ENCODE measurements around the gene SCAF8. TPM values are rescaled to one million over a fixed set of nuclear protein-coding genes. Genes with fewer than 3 reads are reported as not detected.

The SCAF8 gene
- total RNA-seq, 1 donor from 2014 or later = 52.7 TPM

- Histone ChIP-seq H3K36me3 (ENCODE audit: control insufficient read depth in 3 of 3, insufficient read depth in 3 of 3, low read length in 3 of 3) (no peaks in the 10 kb centered on the region), H3K4me1 (ENCODE audit: control insufficient read depth in 3 of 3, insufficient read depth in 3 of 3, low read length in 3 of 3) (peaks cover 4 to 11% (median 9%) of the 10 kb centered on the region in 3 donors), H3K9ac (ENCODE audit: low read depth in 1 of 3, low read length in 3 of 3) (no peak overlapping the region), H3K27me3 (ENCODE audit: control insufficient read depth in 3 of 3, insufficient read depth in 3 of 3, low read length in 3 of 3) (no peaks in the 10 kb centered on the region), H3K27ac (ENCODE audit: low read depth, low read length) (no peak overlapping the region), H3K9me3 (ENCODE audit: control insufficient read depth in 3 of 3, low read length in 3 of 3) (no peaks in the 10 kb centered on the region), H3K4me3 (ENCODE audit: low read length in 3 of 3) (no peak overlapping the region)
Measured at GRCh38 chr6:154751011-154751800, 18.0 kb downstream of the SCAF8 start.

GRCh38 chr6:154752022-154752421 lies 18.8 kb downstream of the SCAF8 start:
- Histone ChIP-seq H3K27me3 (ENCODE audit: control insufficient read depth in 3 of 3, insufficient read depth in 3 of 3, low read length in 3 of 3) (no peaks in the 10 kb centered on the region), H3K9ac (ENCODE audit: low read depth in 1 of 3, low read length in 3 of 3) (no peak overlapping the region), H3K4me3 (ENCODE audit: low read length in 3 of 3) (no peak overlapping the region), H3K36me3 (ENCODE audit: control insufficient read depth in 3 of 3, insufficient read depth in 3 of 3, low read length in 3 of 3) (no peaks in the 10 kb centered on the region), H3K9me3 (ENCODE audit: control insufficient read depth in 3 of 3, low read length in 3 of 3) (no peaks in the 10 kb centered on the region), H3K27ac (ENCODE audit: low read depth, low read length) (no peak overlapping the region), H3K4me1 (ENCODE audit: control insufficient read depth in 3 of 3, insufficient read depth in 3 of 3, low read length in 3 of 3) (peaks cover 4 to 14% (median 12%) of the 10 kb centered on the region in 3 donors)

DNA sequence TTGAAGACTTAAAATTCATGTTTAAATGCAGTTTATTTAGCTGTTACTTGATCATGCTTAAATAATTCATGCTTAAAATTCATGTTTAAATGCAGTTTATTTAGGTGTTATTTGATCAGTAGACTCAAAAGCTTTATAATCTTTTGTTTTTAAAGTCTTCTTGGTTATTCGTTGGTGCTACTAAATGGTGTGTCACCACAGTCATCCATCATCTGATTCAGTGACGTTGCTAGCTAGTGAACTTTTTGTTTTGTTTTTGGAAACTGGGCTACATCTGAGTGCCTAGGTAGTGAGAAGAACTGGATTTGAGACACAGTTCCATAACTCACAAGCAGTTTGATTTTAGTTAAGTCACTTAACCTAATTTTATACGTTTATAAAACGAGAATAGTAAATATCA lies 20.9 kb downstream of the SCAF8 start:
- Histone ChIP-seq H3K27ac (ENCODE audit: low read depth, low read length) (no peak overlapping the region), H3K4me1 (ENCODE audit: control insufficient read depth in 3 of 3, insufficient read depth in 3 of 3, low read length in 3 of 3) (peaks cover 10 to 19% (median 17%) of the 10 kb centered on the region in 3 donors), H3K9me3 (ENCODE audit: control insufficient read depth in 3 of 3, low read length in 3 of 3) (no peaks in the 10 kb centered on the region), H3K9ac (ENCODE audit: low read depth in 1 of 3, low read length in 3 of 3) (no peak overlapping the region), H3K27me3 (ENCODE audit: control insufficient read depth in 3 of 3, insufficient read depth in 3 of 3, low read length in 3 of 3) (no peaks in the 10 kb centered on the region), H3K36me3 (ENCODE audit: control insufficient read depth in 3 of 3, insufficient read depth in 3 of 3, low read length in 3 of 3) (no peaks in the 10 kb centered on the region), H3K4me3 (ENCODE audit: low read length in 3 of 3) (no peak overlapping the region)

DNA sequence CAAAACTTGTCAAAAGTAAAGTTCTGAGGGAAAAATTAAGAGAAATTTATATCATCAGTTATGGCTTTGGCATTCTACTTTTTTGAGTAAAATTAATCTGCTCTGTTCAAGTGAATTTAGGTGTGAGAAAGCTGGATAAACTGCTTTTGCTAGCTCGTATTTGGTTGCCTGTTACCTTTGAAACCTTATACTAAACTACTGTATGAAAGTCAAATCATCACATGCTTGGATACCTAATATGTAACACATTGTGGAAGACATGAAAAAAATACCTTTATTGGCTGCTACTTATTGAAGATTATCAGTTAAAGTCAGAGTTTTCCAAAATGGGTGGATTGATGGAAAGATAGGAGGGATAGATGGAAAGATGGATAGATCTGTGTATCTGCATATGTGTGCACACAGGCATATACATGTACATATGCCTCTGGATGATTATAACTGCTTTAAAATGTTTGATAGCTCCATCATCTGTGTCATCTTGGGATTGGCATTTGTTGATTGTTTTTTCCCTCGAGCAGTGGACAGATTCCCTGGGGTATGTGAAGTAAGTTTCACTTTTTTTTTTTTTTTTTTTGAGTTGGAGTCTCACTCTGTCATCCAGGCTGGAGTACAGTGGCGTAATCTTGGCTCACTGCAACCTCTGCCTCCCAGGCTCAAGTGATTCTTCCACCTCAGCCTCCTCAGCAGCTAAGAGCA lies 24.3 kb downstream of the SCAF8 start:
- H3K27ac ChIP-seq (ENCODE audit: low read depth, low read length) = no peak overlapping the region
- no peaks in the 10 kb centered on the region for H3K27me3 ChIP-seq (ENCODE audit: control insufficient read depth in 3 of 3, insufficient read depth in 3 of 3, low read length in 3 of 3)
- no peak overlapping the region for H3K4me3 ChIP-seq (ENCODE audit: low read length in 3 of 3)
- H3K4me1 ChIP-seq (ENCODE audit: control insufficient read depth in 3 of 3, insufficient read depth in 3 of 3, low read length in 3 of 3) = peaks cover 10 to 17% (median 16%) of the 10 kb centered on the region in 3 donors
- H3K36me3 ChIP-seq (ENCODE audit: control insufficient read depth in 3 of 3, insufficient read depth in 3 of 3, low read length in 3 of 3) = no peaks in the 10 kb centered on the region
- no peak overlapping the region for H3K9ac ChIP-seq (ENCODE audit: low read depth in 1 of 3, low read length in 3 of 3)
- H3K9me3 ChIP-seq (ENCODE audit: control insufficient read depth in 3 of 3, low read length in 3 of 3) = no peaks in the 10 kb centered on the region

DNA sequence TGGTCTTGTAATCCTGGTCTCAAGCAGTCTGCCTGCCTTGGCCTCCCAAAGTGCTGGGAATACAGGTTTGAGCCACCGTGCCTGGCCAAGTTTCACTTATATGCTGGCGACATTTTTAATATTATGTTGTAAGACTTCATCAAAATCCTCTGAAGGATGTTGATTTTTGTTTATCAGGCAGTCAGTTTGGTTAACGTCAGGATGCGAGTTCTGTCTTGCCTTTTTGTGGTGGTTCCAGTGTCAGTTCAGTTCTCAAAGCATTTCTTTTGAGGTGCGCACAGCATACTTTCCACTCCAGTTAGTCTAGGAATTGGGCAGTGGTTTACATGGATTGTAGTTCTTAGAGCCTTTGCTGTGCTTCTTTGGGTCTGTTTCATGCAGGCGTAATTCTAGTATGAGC lies 24.9 kb downstream of the SCAF8 start:
- H3K4me1 ChIP-seq (ENCODE audit: control insufficient read depth in 3 of 3, insufficient read depth in 3 of 3, low read length in 3 of 3) = peaks cover 10 to 17% (median 16%) of the 10 kb centered on the region in 3 donors
- no peaks in the 10 kb centered on the region for H3K27me3 ChIP-seq (ENCODE audit: control insufficient read depth in 3 of 3, insufficient read depth in 3 of 3, low read length in 3 of 3)
- H3K36me3 ChIP-seq (ENCODE audit: control insufficient read depth in 3 of 3, insufficient read depth in 3 of 3, low read length in 3 of 3) = no peaks in the 10 kb centered on the region
- no peaks in the 10 kb centered on the region for H3K9me3 ChIP-seq (ENCODE audit: control insufficient read depth in 3 of 3, low read length in 3 of 3)
- H3K4me3 ChIP-seq (ENCODE audit: low read length in 3 of 3) = no peak overlapping the region
- no peak overlapping the region for H3K9ac ChIP-seq (ENCODE audit: low read depth in 1 of 3, low read length in 3 of 3)
- no peak overlapping the region for H3K27ac ChIP-seq (ENCODE audit: low read depth, low read length)

DNA sequence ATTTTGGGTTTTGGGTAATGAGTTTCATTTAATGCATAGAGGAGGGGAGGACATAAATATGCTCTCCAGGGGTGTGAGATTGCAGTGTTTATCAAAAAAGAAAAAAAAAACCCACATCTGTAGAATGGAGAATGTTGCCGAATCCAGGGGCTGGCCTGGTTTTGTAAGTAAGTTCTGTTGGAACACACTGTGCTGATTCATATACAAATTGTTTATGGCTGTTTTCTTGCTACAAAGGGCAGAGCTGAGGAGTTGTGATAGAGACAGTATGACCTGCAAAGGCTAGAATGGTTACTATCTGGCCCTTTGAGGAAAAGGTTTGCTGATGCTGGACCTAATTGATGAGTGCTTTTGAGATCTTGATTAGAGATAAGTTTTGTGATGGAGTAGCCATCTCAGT lies 30.4 kb downstream of the SCAF8 start:
- Histone ChIP-seq H3K9ac (ENCODE audit: low read depth in 1 of 3, low read length in 3 of 3) (no peak overlapping the region), H3K27ac (ENCODE audit: low read depth, low read length) (no peak overlapping the region), H3K27me3 (ENCODE audit: control insufficient read depth in 3 of 3, insufficient read depth in 3 of 3, low read length in 3 of 3) (no peaks in the 10 kb centered on the region), H3K4me1 (ENCODE audit: control insufficient read depth in 3 of 3, insufficient read depth in 3 of 3, low read length in 3 of 3) (peaks cover 22 to 30% (median 27%) of the 10 kb centered on the region in 3 donors), H3K36me3 (ENCODE audit: control insufficient read depth in 3 of 3, insufficient read depth in 3 of 3, low read length in 3 of 3) (no peaks in the 10 kb centered on the region), H3K9me3 (ENCODE audit: control insufficient read depth in 3 of 3, low read length in 3 of 3) (no peaks in the 10 kb centered on the region), H3K4me3 (ENCODE audit: low read length in 3 of 3) (no peak overlapping the region)

DNA sequence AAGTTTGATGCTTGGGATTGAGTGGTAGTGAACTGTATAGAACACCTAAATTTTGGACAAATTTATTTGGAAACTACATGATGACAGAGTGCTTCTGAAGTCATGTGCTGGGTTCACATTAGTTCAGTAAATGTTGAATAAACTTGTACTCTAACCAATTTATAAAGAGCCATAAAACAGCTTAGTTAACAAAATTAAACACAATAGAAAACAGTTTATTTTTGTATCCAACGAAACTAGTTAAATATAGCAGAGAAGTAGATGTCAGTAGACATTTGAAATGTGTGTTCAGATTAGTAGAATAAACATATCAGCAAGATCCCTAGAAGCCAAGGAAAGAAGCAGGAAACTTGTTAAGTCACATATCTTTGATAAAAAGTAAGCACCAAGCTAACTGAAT lies 32.1 kb downstream of the SCAF8 start:
- peaks cover 24 to 31% (median 27%) of the 10 kb centered on the region in 3 donors for H3K4me1 ChIP-seq (ENCODE audit: control insufficient read depth in 3 of 3, insufficient read depth in 3 of 3, low read length in 3 of 3)
- H3K9ac ChIP-seq (ENCODE audit: low read depth in 1 of 3, low read length in 3 of 3) = no peak overlapping the region
- peak overlapping the region; percentile 39 for H3K27ac ChIP-seq (ENCODE audit: low read depth, low read length)
- no peaks in the 10 kb centered on the region for H3K36me3 ChIP-seq (ENCODE audit: control insufficient read depth in 3 of 3, insufficient read depth in 3 of 3, low read length in 3 of 3)
- no peaks in the 10 kb centered on the region for H3K27me3 ChIP-seq (ENCODE audit: control insufficient read depth in 3 of 3, insufficient read depth in 3 of 3, low read length in 3 of 3)
- H3K4me3 ChIP-seq (ENCODE audit: low read length in 3 of 3) = no peak overlapping the region
- no peaks in the 10 kb centered on the region for H3K9me3 ChIP-seq (ENCODE audit: control insufficient read depth in 3 of 3, low read length in 3 of 3)

DNA sequence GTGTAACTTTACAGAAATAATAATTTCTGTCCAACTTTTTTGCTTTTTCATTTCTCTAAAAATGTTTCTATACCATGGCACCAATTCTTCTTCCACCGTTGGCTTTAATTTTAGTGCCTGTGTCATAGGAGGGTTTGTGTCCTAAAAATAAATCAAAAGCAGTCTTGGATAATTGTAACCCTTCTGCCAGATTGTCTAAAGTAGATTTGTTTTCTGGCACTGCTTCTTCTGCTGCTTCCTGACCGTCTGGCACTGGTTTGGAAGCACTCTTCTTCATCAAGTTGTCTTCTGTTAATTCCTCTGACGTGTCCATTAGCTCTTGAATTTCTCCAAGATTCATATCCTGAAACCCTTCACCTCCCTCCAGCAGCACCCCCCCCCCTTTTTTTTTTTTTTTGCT lies 33.1 kb downstream of the SCAF8 start:
- H3K4me1 ChIP-seq (ENCODE audit: control insufficient read depth in 3 of 3, insufficient read depth in 3 of 3, low read length in 3 of 3) = peaks cover 24 to 31% (median 27%) of the 10 kb centered on the region in 3 donors
- peak overlapping the region in 1 of 3 donors; percentile 33 for H3K4me3 ChIP-seq (ENCODE audit: low read length in 3 of 3)
- H3K9me3 ChIP-seq (ENCODE audit: control insufficient read depth in 3 of 3, low read length in 3 of 3) = no peaks in the 10 kb centered on the region
- H3K27ac ChIP-seq (ENCODE audit: low read depth, low read length) = peak overlapping the region; percentile 52
- H3K9ac ChIP-seq (ENCODE audit: low read depth in 1 of 3, low read length in 3 of 3) = no peak overlapping the region
- no peaks in the 10 kb centered on the region for H3K27me3 ChIP-seq (ENCODE audit: control insufficient read depth in 3 of 3, insufficient read depth in 3 of 3, low read length in 3 of 3)
- no peaks in the 10 kb centered on the region for H3K36me3 ChIP-seq (ENCODE audit: control insufficient read depth in 3 of 3, insufficient read depth in 3 of 3, low read length in 3 of 3)

- no peak overlapping the region for H3K4me3 ChIP-seq (ENCODE audit: low read length in 3 of 3)
- no peak overlapping the region for H3K9ac ChIP-seq (ENCODE audit: low read depth in 1 of 3, low read length in 3 of 3)
- H3K9me3 ChIP-seq (ENCODE audit: control insufficient read depth in 3 of 3, low read length in 3 of 3) = no peaks in the 10 kb centered on the region
- H3K36me3 ChIP-seq (ENCODE audit: control insufficient read depth in 3 of 3, insufficient read depth in 3 of 3, low read length in 3 of 3) = no peaks in the 10 kb centered on the region
- no peak overlapping the region for H3K27ac ChIP-seq (ENCODE audit: low read depth, low read length)
- peaks cover 24 to 31% (median 27%) of the 10 kb centered on the region in 3 donors for H3K4me1 ChIP-seq (ENCODE audit: control insufficient read depth in 3 of 3, insufficient read depth in 3 of 3, low read length in 3 of 3)
- no peaks in the 10 kb centered on the region for H3K27me3 ChIP-seq (ENCODE audit: control insufficient read depth in 3 of 3, insufficient read depth in 3 of 3, low read length in 3 of 3)
Measured at GRCh38 chr6:154767003-154767723, 33.9 kb downstream of the SCAF8 start.

- Histone ChIP-seq H3K27me3 (ENCODE audit: control insufficient read depth in 3 of 3, insufficient read depth in 3 of 3, low read length in 3 of 3) (no peaks in the 10 kb centered on the region), H3K4me3 (ENCODE audit: low read length in 3 of 3) (no peak overlapping the region), H3K4me1 (ENCODE audit: control insufficient read depth in 3 of 3, insufficient read depth in 3 of 3, low read length in 3 of 3) (peaks cover 24 to 31% (median 27%) of the 10 kb centered on the region in 3 donors), H3K9me3 (ENCODE audit: control insufficient read depth in 3 of 3, low read length in 3 of 3) (no peaks in the 10 kb centered on the region), H3K27ac (ENCODE audit: low read depth, low read length) (no peak overlapping the region), H3K36me3 (ENCODE audit: control insufficient read depth in 3 of 3, insufficient read depth in 3 of 3, low read length in 3 of 3) (no peaks in the 10 kb centered on the region), H3K9ac (ENCODE audit: low read depth in 1 of 3, low read length in 3 of 3) (no peak overlapping the region)
Measured at GRCh38 chr6:154768280-154768679, 35.1 kb downstream of the SCAF8 start.
